Activated CD8-positive, alpha-beta T cell treated with anti-CD3 and anti-CD28 coated beads, Interleukin-2, amount 10 ng/mL, durations not matched to agents 7 days and 5 days (primary cell): ENCODE measurements around the gene DDRGK1. TPM values are rescaled to one million over a fixed set of nuclear protein-coding genes. Genes with fewer than 3 reads are reported as not detected.

Source experiments
- ATAC-seq: fragments of 150-1000 bp; cut with Tn5 transposase; one replicate; pipeline ENCODE4 v1.10.0; 2021; ENCODE audit warnings: moderate library complexity
- CTCF ChIA-PET: fragments of 350-600 bp; sonication (Branson Sonifier 250); formaldehyde crosslinking; loops from one replicate; lab custom pipeline; 2021; ENCODE audit warnings: antibody characterized with exemption; lab: Charles Lee
- POLR2A ChIA-PET: fragments of 350-600 bp; sonication (Branson Sonifier 250); formaldehyde crosslinking; loops from one replicate; lab custom pipeline; 2021; ENCODE audit warnings: antibody characterized with exemption; lab: Charles Lee
- DNase-seq: peaks from one replicate; pipeline ENCODE4 v3.0.0-alpha.2; 2020
- H3K27ac Mint-ChIP-seq: one replicate; pipeline ENCODE4 v1.8.0; 2021; ENCODE audit warnings: mild to moderate bottlenecking, mixed read lengths
- H3K27me3 Mint-ChIP-seq: one replicate; pipeline ENCODE4 v1.8.0; 2021; ENCODE audit warnings: low read depth, mixed read lengths
- H3K36me3 Mint-ChIP-seq: one replicate; pipeline ENCODE4 v1.8.0; 2021; ENCODE audit warnings: low read depth, mixed read lengths
- H3K4me1 Mint-ChIP-seq: one replicate; pipeline ENCODE4 v1.8.0; 2021; ENCODE audit warnings: low read depth, mixed read lengths
- H3K4me3 Mint-ChIP-seq: one replicate; pipeline ENCODE4 v1.8.0; 2021; ENCODE audit warnings: mild to moderate bottlenecking, mixed read lengths
- H3K9me3 Mint-ChIP-seq: one replicate; pipeline ENCODE4 v1.8.0; 2022; ENCODE audit warnings: mixed read lengths; ENCODE audit not compliant: insufficient read depth
- total RNA-seq, 2 experiments: library from RNA; stranded (reverse); gene quantifications; one replicate each; pipeline ENCODE4 v1.2.3, GENCODE V29; 2021

The DDRGK1 gene
- total RNA-seq = 10 to 100 TPM; 49.0 to 54.4 TPM

- DNase-seq (peak; percentile 93), ATAC-seq (peak; percentile 92)
- Mint-ChIP-seq H3K27me3 (no peaks in the 10 kb centered on the region), H3K4me3 (peak within 1 kb of the TSS; percentile 96), H3K4me1 (peaks cover 30% of the 10 kb centered on the region), H3K27ac (peak within 1 kb of the TSS; percentile 96), H3K36me3 (peaks cover 24% of the 10 kb centered on the region), H3K9me3 (no peaks in the 10 kb centered on the region)
- POLR2A ChIA-PET = interaction anchor here (0.6 to 1.9 kb wide), 4 partner anchors 11 to 633 kb away, joined by 3 to 9 read pairs (median 6); partner anchors contain the start of genes FASTKD5 and UBOX5
- CTCF ChIA-PET = interaction anchor here (1.5 to 1.7 kb wide), 2 partner anchors 14 to 16 kb away, joined by 5 to 6 read pairs; no protein-coding TSS in a partner anchor
These were observed at the start of gene DDRGK1 for GRCh38 chr20:3204124-3204794. Gene DDRGK1, minus strand, starts transcription at chr20:3204682. Its CDS starts 55 bp downstream, at chr20:3204627.

GRCh38 chr20:3251806-3252205 lies 47.3 kb upstream of the DDRGK1 start:
- peaks cover 22% of the 10 kb centered on the region for H3K27me3 Mint-ChIP-seq
- H3K4me3 Mint-ChIP-seq = no peak overlapping the region
- H3K4me1 Mint-ChIP-seq = peaks cover 8% of the 10 kb centered on the region
- H3K9me3 Mint-ChIP-seq = no peaks in the 10 kb centered on the region
- H3K36me3 Mint-ChIP-seq = no peaks in the 10 kb centered on the region
- ATAC-seq (no peak), DNase-seq (no peak)
- ChIA-PET CTCF (no interaction called here), POLR2A (interaction anchor here (0.9 to 1.2 kb wide), 2 partner anchors 12 to 35 kb away, joined by 3 to 4 read pairs; partner anchors contain the start of gene SLC4A11)
- H3K27ac Mint-ChIP-seq = no peak overlapping the region

- ChIA-PET POLR2A (no interaction called here), CTCF (interaction anchor here (1.0 to 1.9 kb wide), 2 partner anchors 8 to 197 kb away, joined by 3 to 6 read pairs; no protein-coding TSS in a partner anchor)
- ATAC-seq (no peak), DNase-seq (no peak)
- peaks cover 8% of the 10 kb centered on the region for H3K4me1 Mint-ChIP-seq
- peaks cover 27% of the 10 kb centered on the region for H3K27me3 Mint-ChIP-seq
- no peaks in the 10 kb centered on the region for H3K9me3 Mint-ChIP-seq
- H3K36me3 Mint-ChIP-seq = no peaks in the 10 kb centered on the region
- no peak overlapping the region for H3K27ac Mint-ChIP-seq
- H3K4me3 Mint-ChIP-seq = no peak overlapping the region
These were observed 45.6 kb upstream of the DDRGK1 start for GRCh38 chr20:3250091-3250504.

- no peak overlapping the region for H3K27ac Mint-ChIP-seq
- CTCF ChIA-PET = interaction anchor here (0.6 to 1.7 kb wide), 5 partner anchors 9 to 727 kb away, joined by 3 to 8 read pairs (median 4); no protein-coding TSS in a partner anchor
- no peaks in the 10 kb centered on the region for H3K36me3 Mint-ChIP-seq
- ATAC-seq (peak; percentile 21), DNase-seq (no peak)
- peaks cover 31% of the 10 kb centered on the region for H3K27me3 Mint-ChIP-seq
- POLR2A ChIA-PET = interaction anchor here (0.6 kb wide), 1 partner anchor 28 kb away, joined by 3 read pairs; no protein-coding TSS in a partner anchor
- peaks cover 8% of the 10 kb centered on the region for H3K4me1 Mint-ChIP-seq
- H3K4me3 Mint-ChIP-seq = peak overlapping the region; percentile 34
- H3K9me3 Mint-ChIP-seq = no peaks in the 10 kb centered on the region
These were observed 44.5 kb upstream of the DDRGK1 start for GRCh38 chr20:3248993-3249347.

GRCh38 chr20:3248167-3248992 lies 43.9 kb upstream of the DDRGK1 start:
- CTCF ChIA-PET = interaction anchor here (0.8 to 1.7 kb wide), 6 partner anchors 15 to 56 kb away, joined by 3 to 8 read pairs (median 4); no protein-coding TSS in a partner anchor
- ATAC-seq (peak; percentile 83), DNase-seq (peak; percentile 31)
- POLR2A ChIA-PET = interaction anchor here (0.6 to 0.7 kb wide), 2 partner anchors 28 to 78 kb away, joined by 3 read pairs; no protein-coding TSS in a partner anchor
- peaks cover 8% of the 10 kb centered on the region for H3K4me1 Mint-ChIP-seq
- H3K27me3 Mint-ChIP-seq = peaks cover 35% of the 10 kb centered on the region
- peak overlapping the region; percentile 34 for H3K4me3 Mint-ChIP-seq
- H3K36me3 Mint-ChIP-seq = no peaks in the 10 kb centered on the region
- H3K27ac Mint-ChIP-seq = no peak overlapping the region
- H3K9me3 Mint-ChIP-seq = no peaks in the 10 kb centered on the region

GRCh38 chr20:3247638-3248037 lies 43.2 kb upstream of the DDRGK1 start:
- Mint-ChIP-seq H3K9me3 (no peaks in the 10 kb centered on the region), H3K4me1 (peaks cover 8% of the 10 kb centered on the region), H3K36me3 (no peaks in the 10 kb centered on the region), H3K4me3 (no peak overlapping the region), H3K27me3 (peaks cover 35% of the 10 kb centered on the region), H3K27ac (no peak overlapping the region)
- ChIA-PET CTCF (interaction anchor here (0.9 to 1.7 kb wide), 5 partner anchors 16 to 57 kb away, joined by 3 to 8 read pairs (median 5); no protein-coding TSS in a partner anchor), POLR2A (interaction anchor here (0.7 kb wide), 1 partner anchor 78 kb away, joined by 3 read pairs; no protein-coding TSS in a partner anchor)
- DNase-seq (no peak), ATAC-seq (no peak)

- Mint-ChIP-seq H3K36me3 (no peaks in the 10 kb centered on the region), H3K4me3 (no peak overlapping the region), H3K9me3 (no peaks in the 10 kb centered on the region), H3K4me1 (peaks cover 8% of the 10 kb centered on the region), H3K27me3 (peaks cover 41% of the 10 kb centered on the region), H3K27ac (no peak overlapping the region)
- ChIA-PET POLR2A (no interaction called here), CTCF (interaction anchor here (0.7 kb wide), 1 partner anchor 19 kb away, joined by 3 read pairs; no protein-coding TSS in a partner anchor)
- ATAC-seq = no peak
- DNase-seq = no peak
These were observed 42.2 kb upstream of the DDRGK1 start for GRCh38 chr20:3246682-3247081.

GRCh38 chr20:3245711-3246110 lies 41.2 kb upstream of the DDRGK1 start:
- POLR2A ChIA-PET = no interaction called here
- CTCF ChIA-PET = no interaction called here

GRCh38 chr20:3245156-3245555 lies 40.7 kb upstream of the DDRGK1 start:
- CTCF ChIA-PET = no interaction called here
- H3K9me3 Mint-ChIP-seq = no peaks in the 10 kb centered on the region
- no peak for DNase-seq
- peaks cover 14% of the 10 kb centered on the region for H3K4me1 Mint-ChIP-seq
- H3K36me3 Mint-ChIP-seq = no peaks in the 10 kb centered on the region
- peaks cover 52% of the 10 kb centered on the region for H3K27me3 Mint-ChIP-seq
- no peak for ATAC-seq
- POLR2A ChIA-PET = no interaction called here
- no peak overlapping the region for H3K4me3 Mint-ChIP-seq
- H3K27ac Mint-ChIP-seq = no peak overlapping the region

More at GRCh38 chr20:3245711-3246110, 41.2 kb upstream of the DDRGK1 start:
- H3K27me3 Mint-ChIP-seq = peaks cover 50% of the 10 kb centered on the region
- H3K4me1 Mint-ChIP-seq = peaks cover 11% of the 10 kb centered on the region
- no peaks in the 10 kb centered on the region for H3K36me3 Mint-ChIP-seq
- H3K4me3 Mint-ChIP-seq = no peak overlapping the region
- no peak overlapping the region for H3K27ac Mint-ChIP-seq
- DNase-seq = no peak
- no peak for ATAC-seq
- H3K9me3 Mint-ChIP-seq = no peaks in the 10 kb centered on the region

- Mint-ChIP-seq H3K9me3 (no peaks in the 10 kb centered on the region), H3K27me3 (peaks cover 52% of the 10 kb centered on the region), H3K36me3 (no peaks in the 10 kb centered on the region), H3K4me1 (peaks cover 20% of the 10 kb centered on the region), H3K4me3 (no peak overlapping the region), H3K27ac (no peak overlapping the region)
- CTCF ChIA-PET = no interaction called here
- POLR2A ChIA-PET = no interaction called here
- no peak for ATAC-seq
- DNase-seq = no peak
These were observed 40.1 kb upstream of the DDRGK1 start for GRCh38 chr20:3244613-3245012.

- POLR2A ChIA-PET = interaction anchor here (0.7 kb wide), 1 partner anchor 450 kb away, joined by 3 read pairs; no protein-coding TSS in a partner anchor
These were observed 39.4 kb upstream of the DDRGK1 start for GRCh38 chr20:3243718-3244358.

More at GRCh38 chr20:3243718-3244358, 39.4 kb upstream of the DDRGK1 start:
- CTCF ChIA-PET = no interaction called here
- no peak for DNase-seq
- H3K36me3 Mint-ChIP-seq = no peaks in the 10 kb centered on the region
- no peaks in the 10 kb centered on the region for H3K9me3 Mint-ChIP-seq
- H3K4me1 Mint-ChIP-seq = peaks cover 19% of the 10 kb centered on the region
- peaks cover 53% of the 10 kb centered on the region for H3K27me3 Mint-ChIP-seq
- no peak overlapping the region for H3K27ac Mint-ChIP-seq
- H3K4me3 Mint-ChIP-seq = no peak overlapping the region
- no peak for ATAC-seq
